GM19438 (cell line): ENCODE results near the gene FXYD1.
"Not testable (repeated sequence)": the region's sequence is repeated elsewhere in the genome, so short reads cannot be mapped to it uniquely, and the experiment has no call there.

ENCODE experiments used
- ATAC-seq: cut with Tn5 transposase; IDR thresholded peaks from one replicate; pipeline ENCODE4 v1.9.1; 2021; ENCODE audit warnings: low read depth; ENCODE audit not compliant: unreplicated experiment

Gene FXYD1

GRCh38 chr19:35123573-35123972 is 15.1 kb upstream of the FXYD1 start:
- ATAC-seq = no peak

DNA sequence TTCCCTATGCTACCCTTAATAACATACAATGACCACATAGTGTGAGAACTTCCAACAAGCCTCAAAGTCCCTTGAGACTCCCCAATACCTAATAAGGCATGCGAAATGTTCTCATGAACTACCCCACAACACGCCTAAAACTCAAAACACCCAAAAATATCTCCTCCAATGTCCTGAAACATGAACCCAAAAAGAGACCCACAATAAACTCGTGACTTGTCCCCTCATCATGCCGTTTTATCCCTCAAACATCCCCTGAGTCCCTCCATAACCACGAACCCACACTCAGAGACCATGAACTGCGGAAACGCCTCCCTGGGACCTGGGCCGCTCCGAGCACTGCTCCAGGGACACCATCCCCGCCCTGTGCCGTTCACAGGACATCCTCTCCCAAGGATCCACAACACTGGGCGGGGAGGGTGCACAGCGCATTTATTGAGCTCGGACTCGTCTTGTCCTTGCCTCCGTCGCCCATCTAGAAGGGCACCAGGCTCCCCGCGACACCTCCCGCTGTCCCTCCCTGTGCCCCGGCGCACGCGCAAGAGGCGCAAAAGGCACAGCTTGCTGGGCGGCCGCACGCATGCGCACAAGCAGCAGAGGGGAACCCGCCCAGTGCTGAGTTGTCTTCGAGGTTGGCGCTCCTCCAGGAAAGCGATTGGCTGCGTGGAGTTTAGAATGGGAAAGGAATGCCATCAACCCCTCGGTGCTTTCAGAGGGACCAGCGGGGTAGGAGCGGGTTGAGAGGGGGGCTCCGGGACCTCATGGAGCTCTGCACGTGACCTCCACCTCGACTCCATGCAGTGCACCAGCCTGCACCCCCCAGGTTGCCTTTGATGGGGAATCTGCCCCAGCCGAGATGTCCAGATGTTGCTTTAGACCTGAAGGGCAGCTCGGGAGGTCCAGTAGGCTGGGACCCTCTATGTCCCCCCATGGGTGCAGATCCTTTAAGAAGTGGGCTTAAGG is 14.2 kb upstream of the FXYD1 start:
- ATAC-seq = peak; percentile 80

DNA sequence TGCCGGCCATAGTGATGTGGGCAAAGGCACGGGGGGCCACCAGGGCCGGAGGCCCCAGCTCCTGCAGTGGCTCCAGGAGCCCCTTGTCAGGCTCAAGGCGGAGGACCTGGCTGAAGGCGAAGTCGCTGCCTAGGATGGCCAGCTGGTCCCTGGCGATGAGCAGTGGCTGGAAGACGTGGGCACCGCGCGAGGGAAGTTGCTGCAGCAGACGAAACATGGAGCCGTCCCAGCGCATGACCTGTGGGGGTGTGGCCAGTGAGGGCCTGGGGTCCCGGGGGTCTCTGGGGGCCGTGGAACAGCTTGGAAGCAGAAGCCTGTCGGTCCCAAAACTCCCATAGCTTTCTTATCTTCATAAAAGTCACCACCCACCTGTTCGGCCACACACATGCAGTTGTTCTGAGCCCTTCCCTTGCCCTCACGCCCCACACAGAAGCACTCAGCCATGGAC is 13.3 kb upstream of the FXYD1 start:
- ATAC-seq = no peak

DNA sequence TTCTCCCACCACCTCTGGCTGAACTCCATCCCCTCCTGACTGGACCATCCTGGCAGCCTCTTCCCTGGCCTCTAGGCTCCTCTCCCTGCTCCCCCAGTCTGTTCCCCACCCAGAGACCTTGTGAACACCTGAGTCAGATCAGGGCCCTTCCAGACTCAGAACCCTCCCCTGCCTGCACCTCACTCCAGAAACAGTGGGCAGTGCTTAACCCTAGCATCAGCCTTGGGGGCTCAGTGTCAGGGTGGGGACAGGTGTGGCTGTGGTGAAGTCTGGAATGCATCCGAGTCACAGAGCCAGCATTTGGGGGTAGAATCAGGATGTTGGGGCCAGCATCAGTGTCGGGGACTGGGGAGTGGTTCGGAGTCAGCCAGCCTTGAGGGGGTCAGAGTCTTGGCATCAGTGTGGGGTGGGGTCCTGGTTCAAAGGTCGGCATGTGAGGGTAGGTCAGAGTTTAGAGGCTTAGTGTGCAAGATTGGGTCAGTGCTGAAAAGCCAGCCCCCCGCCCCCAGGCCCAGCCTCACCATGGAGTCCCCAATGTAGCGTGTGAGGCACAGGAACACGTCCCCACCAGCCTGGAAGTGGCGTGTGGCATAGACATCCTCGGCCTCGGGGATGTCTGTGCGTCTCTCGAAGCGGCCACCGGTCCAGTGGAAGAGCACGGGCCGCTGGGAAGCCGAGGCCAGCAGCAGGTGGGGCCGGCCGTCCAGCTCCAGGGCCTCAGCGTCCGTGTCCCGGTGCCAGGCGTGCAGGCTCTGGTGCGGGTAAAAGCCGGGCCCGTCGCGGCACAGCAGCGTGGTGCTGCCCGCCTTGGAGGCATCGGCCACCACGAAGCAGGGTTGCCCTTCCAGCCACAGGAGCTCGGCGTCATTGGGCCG is 12.6 kb upstream of the FXYD1 start:
- ATAC-seq = no peak

DNA sequence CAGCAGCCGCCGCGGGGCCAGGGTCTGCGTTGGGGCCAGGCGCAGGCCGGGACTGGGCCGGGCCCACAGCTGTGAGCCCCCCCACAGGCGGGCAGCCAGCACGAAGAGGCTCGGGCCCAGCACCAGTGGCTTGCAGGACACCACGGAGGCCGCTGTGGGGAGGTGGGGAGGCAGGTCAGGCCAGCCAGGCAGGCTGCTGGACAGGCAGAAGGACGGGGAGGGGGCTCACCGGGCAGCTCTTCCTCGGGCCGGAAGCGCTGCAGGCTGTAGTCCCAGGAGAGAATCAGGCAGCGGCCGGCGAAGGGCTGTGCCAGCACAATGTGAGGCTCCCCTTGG is 12.0 kb upstream of the FXYD1 start:
- ATAC-seq = no peak

- no peak for ATAC-seq
Observed at GRCh38 chr19:35127871-35128270, 10.8 kb upstream of the FXYD1 start.

DNA sequence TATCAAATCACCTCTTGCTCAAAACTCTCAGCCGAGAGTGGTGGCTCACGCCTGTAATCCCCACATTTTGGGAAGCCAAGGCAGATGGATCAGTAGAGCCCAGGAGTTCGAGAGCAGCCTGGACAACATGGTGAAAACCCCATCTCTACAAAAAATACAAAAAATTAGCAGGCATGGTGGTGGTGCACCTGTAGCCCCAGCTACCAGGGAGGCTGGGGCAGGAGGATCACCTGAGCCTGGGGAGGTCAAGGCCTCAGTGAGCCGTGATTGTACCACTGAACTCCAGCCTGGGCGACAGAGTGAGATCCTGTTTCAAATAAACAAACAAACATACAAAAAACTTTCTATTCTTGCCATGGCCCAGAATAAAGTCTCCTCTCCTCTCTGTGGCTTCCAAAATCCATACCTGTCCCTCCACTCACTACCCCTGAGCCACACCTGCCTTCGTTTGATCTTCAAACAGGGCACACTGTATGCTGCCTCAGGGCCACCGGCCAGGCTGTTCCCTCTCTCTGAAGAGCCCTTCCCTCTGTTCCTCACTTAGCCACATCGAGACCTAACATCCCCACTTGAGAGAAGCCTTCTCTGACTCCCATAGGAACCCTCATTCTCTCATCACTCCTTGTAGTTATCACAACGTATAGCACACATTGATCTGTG is 10.1 kb upstream of the FXYD1 start:
- ATAC-seq = no peak

- not testable (repeated sequence) for ATAC-seq
Observed at GRCh38 chr19:35129724-35130274, 8.8 kb upstream of the FXYD1 start.

DNA sequence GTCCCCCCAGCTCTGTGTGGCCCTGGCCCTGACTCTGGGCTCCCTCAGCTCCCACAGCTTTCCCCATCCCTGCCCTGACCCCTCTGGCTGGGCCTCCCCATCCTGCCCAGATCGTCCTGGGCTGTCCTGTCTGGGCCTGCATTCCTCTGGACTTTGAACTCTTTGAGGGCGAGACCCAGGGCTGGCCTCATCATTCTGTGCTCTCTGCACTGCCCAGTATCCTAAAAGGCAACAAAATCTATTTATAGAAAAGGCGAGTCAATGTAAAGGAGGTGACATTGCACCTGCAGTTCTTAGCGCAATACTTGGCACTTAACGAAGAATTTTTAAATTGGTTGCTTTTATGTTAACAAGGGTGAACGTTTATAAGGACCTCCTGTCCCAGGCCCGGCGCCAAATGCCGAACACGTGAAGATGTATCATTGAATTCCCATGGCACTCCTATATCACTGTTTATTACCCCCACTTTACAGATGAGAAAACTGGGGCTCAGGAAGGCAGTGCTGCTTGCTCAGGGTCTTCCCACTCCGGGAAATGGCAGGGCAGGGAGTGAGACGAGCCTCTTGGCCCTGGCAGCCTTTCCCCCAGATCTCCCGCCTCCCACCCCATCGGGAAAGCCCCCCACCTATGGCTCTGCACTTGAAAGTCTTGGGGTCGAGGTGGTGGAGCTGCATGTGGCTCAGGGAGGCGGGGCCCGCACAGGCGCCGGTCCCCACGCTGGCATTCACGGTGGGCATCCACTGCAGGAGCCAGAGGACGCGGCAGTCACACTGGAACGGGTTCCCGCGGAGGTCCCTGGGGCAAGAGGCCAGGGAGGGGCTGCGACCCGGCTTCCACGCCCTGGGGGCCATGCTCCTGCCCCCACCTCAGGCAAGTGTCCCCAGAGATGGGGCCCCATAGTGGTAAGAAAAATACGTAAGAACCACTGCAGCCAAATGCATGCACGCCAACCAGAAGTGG is 7.6 kb upstream of the FXYD1 start:
- ATAC-seq = no peak

- no peak for ATAC-seq
Observed at GRCh38 chr19:35132254-35132653, 6.4 kb upstream of the FXYD1 start.

DNA sequence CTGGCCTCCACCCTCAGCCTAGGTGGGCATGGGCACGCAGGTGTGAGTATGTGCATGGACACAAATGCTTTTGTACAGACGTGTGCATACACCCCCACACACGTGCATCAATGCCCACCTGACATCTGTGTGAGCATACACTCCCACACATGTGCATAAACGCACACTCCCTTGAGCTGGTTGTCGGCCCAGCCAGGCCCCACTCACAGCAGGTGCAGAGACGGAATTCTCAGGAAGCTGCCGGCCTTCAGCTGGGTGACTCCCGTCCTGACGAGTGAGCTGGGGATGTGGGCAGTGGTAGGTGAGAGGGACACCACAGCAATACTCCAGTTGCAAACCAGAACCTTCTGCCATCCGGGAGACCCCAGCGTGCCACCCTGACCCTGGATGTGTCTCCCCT is 4.8 kb upstream of the FXYD1 start:
- no peak for ATAC-seq

- no peak for ATAC-seq
Observed at GRCh38 chr19:35134601-35135242, 3.9 kb upstream of the FXYD1 start, which contains the start of gene LGI4. LGI4 (minus strand) TSS chr19:35135059; CDS start chr19:35134680, 379 bp downstream.

DNA sequence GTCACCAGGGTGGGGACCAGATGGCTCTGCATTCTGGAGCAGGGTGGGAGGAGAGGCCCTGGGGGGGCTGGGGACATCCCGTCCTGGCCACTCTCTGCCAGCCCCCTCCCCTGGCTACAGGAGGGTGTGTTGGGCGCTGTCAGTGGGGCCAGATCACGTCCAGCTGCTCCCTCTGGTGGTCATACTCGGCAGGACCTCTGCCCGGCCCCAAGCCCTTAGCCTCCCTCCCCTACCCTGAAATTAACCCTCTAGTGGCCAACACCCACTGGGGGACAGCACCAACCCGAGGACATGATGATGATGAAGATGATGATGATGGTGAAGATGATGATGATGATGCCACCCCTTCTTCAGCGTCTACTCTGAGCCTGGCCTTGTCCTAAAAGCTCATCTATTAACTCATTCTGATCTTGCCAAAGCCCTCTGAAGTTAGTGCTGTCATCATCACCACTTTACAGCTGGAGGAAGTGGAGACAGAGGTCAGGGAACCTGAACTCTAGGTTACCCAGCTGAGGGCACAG is 3.2 kb upstream of the FXYD1 start:
- ATAC-seq = no peak

DNA sequence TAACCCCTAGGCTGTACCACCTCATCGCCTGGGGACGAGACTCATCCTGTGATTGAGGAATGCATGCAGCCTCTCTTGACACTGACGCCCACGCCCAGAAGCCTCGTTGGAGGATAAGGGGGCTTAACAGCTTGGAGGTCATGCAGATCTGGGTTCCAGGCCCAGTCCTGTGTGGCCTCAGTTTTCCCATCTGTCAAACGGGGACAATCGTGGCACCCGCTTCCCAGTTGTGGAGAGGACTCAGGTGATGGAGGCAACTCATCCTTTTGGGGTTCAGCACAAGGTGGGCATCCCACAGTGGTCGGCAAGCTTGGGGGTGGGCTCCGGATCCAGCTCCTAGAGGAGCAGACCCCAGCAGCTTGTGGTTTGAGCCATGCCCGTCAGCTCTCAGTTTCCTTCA is 2.4 kb upstream of the FXYD1 start:
- ATAC-seq = no peak

GRCh38 chr19:35136977-35137702 is 1.5 kb upstream of the FXYD1 start:
- ATAC-seq = no peak

GRCh38 chr19:35140207-35140961 is 1.8 kb downstream of the FXYD1 start:
- ATAC-seq = no peak
